Activated naive CD4-positive, alpha-beta T cell treated with Interleukin-2 at 50 U/mL for 16 hours (primary cell): ENCODE measurements around the gene PALLD.

ENCODE experiments used
- DNase-seq: peaks from one replicate; pipeline ENCODE4 v3.0.0-alpha.2; 2020

Gene PALLD

GRCh38 chr4:168560184-168561180, 63.6 kb downstream of the PALLD start:
- no peak for DNase-seq

GRCh38 chr4:168562041-168562571, 65.3 kb downstream of the PALLD start:
- no peak for DNase-seq

- DNase-seq, result no peak
Measured at GRCh38 chr4:168564023-168564422, 67.2 kb downstream of the PALLD start.

GRCh38 chr4:168565130-168565529, 68.3 kb downstream of the PALLD start:
- no peak for DNase-seq

- no peak for DNase-seq
Measured at GRCh38 chr4:168566726-168567125, 69.9 kb downstream of the PALLD start.

- peak; percentile 28 for DNase-seq
Measured at GRCh38 chr4:168569066-168569930, 72.4 kb downstream of the PALLD start.

GRCh38 chr4:168569931-168570276, 73.1 kb downstream of the PALLD start:
- no peak for DNase-seq

- no peak for DNase-seq
Measured at GRCh38 chr4:168570466-168570865, 73.6 kb downstream of the PALLD start.

- no peak for DNase-seq
Measured at GRCh38 chr4:168572002-168572401, 75.2 kb downstream of the PALLD start.

GRCh38 chr4:168573870-168574269, 77.0 kb downstream of the PALLD start:
- no peak for DNase-seq

GRCh38 chr4:168574581-168575295, 77.9 kb downstream of the PALLD start:
- DNase-seq, result no peak

GRCh38 chr4:168575473-168575872, 78.6 kb downstream of the PALLD start:
- no peak for DNase-seq

- no peak for DNase-seq
Measured at GRCh38 chr4:168577624-168578023, 80.8 kb downstream of the PALLD start.

- no peak for DNase-seq
Measured at GRCh38 chr4:168580228-168580627, 83.4 kb downstream of the PALLD start.

GRCh38 chr4:168584321-168584771, 87.5 kb downstream of the PALLD start:
- no peak for DNase-seq

GRCh38 chr4:168585168-168586091, 88.6 kb downstream of the PALLD start:
- no peak for DNase-seq

GRCh38 chr4:168586926-168587325, 90.1 kb downstream of the PALLD start:
- DNase-seq, result no peak

GRCh38 chr4:168587411-168588125, 90.7 kb downstream of the PALLD start:
- no peak for DNase-seq

GRCh38 chr4:168588916-168589531, 92.2 kb downstream of the PALLD start:
- no peak for DNase-seq

GRCh38 chr4:168592676-168593075, 95.8 kb downstream of the PALLD start:
- no peak for DNase-seq
